Heart right ventricle (tissue), 16 donors: ENCODE data around the gene P2RY1. TPM values are rescaled to one million over a fixed set of nuclear protein-coding genes. Genes with fewer than 3 reads are reported as not detected.

Source experiments
- ATAC-seq, 8 donors: fragments of 200-7000 bp; cut with Tn5 transposase; one replicate each; pipeline ENCODE4 v1.9.1; 2020; ENCODE audit warnings: mild to moderate bottlenecking in 8 of 8, moderate library complexity in 8 of 8, moderate number of reproducible peaks in 1 of 8
- DNase-seq, 2 donors: peaks; one replicate each; pipeline ENCODE4 v3.0.0-alpha.2; 2020
- H3K27ac ChIP-seq, 10 donors: fragments of 200-600 bp; sonication (generic) in 2 of 10; one replicate each; pipeline versions ENCODE4 v1.5.0 to v1.8.0; 2020 to 2022; ENCODE audit warnings: mild to moderate bottlenecking in 3 of 10
- H3K27me3 ChIP-seq, 7 donors: fragments of 200-600 bp; one replicate each; pipeline ENCODE4 v1.8.0; 2021 to 2022; ENCODE audit warnings: mild to moderate bottlenecking in 2 of 7
- H3K36me3 ChIP-seq, 9 donors: fragments of 200-600 bp; sonication (generic) in 1 of 9; one replicate each; pipeline versions ENCODE4 v1.5.0 to v1.8.0; 2020 to 2022; ENCODE audit warnings: mild to moderate bottlenecking in 2 of 9
- H3K4me1 ChIP-seq, 9 donors: fragments of 200-600 bp; sonication (generic) in 1 of 9; one replicate each; pipeline versions ENCODE4 v1.5.0 to v1.8.0; 2020 to 2022; ENCODE audit warnings: mild to moderate bottlenecking in 4 of 9
- H3K4me3 ChIP-seq, 10 donors: fragments of 200-600 bp; sonication (generic) in 2 of 10; one replicate each; pipeline versions ENCODE4 v1.5.0 to v1.8.0; 2020 to 2022; ENCODE audit warnings: mild to moderate bottlenecking in 7 of 10, moderate library complexity in 2 of 10
- H3K9me3 ChIP-seq, 11 donors: fragments of 200-600 bp in 10 of 11; sonication (generic) in 2 of 11; one replicate each; pipeline versions ENCODE4 v1.5.0 to v1.8.0; 2013 to 2022; ENCODE audit warnings: mild to moderate bottlenecking in 2 of 11, control low read depth in 1 of 11, moderate library complexity in 1 of 11
- WGBS, 2 donors: extraction: QIAGEN DNeasy Blood & Tissue Kit; methylation state at CpG; one replicate each; pipeline ENCODE4 v1.1.7; 2013; ENCODE audit warnings: inconsistent platforms in 1 of 2; 5-methylcytosine and 5-hydroxymethylcytosine counted together
- intact Hi-C, 10 donors: fragments of 100-400 bp; cut with DNase I; formaldehyde crosslinking; loops; one replicate each; pipeline versions ENCODE4 v1.11.1 to v1.14.2; 2022
- polyA plus RNA-seq, 2 donors: library from polyadenylated mRNA; stranded (reverse); fragments of 200-250 nt; gene quantifications; one replicate each; pipeline ENCODE4 v1.2.3, GENCODE V29; 2013
- total RNA-seq, 10 donors: library from RNA; stranded (reverse); fragmentation: NEBNext Ultra II Directional in 3 of 10; extraction: Animal tissue kit (Norgen Biotek cat#: 25700) in 3 of 10; gene quantifications; one replicate each; pipeline versions ENCODE4 v1.2.1 to v1.2.4, GENCODE V29; 2021 to 2023
- TF ChIP-seq, protein P1 (sequence below), 9 donors: fragments of 200-600 bp; sonication (generic) in 2 of 9; IDR thresholded peaks; one replicate each; pipeline versions ENCODE4 v1.5.0 to v1.8.0; 2021 to 2022; ENCODE audit warnings: antibody characterized with exemption in 9 of 9, mild to moderate bottlenecking in 5 of 9, moderate library complexity in 1 of 9
- donor health status: Arrhythmogenic right ventricular cardiomyopathy.
- donor health status: ischemic (EF 13 %, LVEDD 7.1; RV severe dilation, severe dysfunction).
- donor health status: healthy with polysubstance abuse.
- donor health status: DM: no; HTN: yes; CAD: no.
- donor health status: DM: no; HTN: no; CAD: no.
- donor health status: ischemic (EF 25% LVEDD 6.9; RV normal size, moderate dysfunction).
- donor health status: ischemic (EF 25% LVEDD 5.7; RV mildly dilated, moderate dysfunction).
- donor health status: healthy.
- donor health status: DM: yes; HTN: yes; CAD: no.
- donor health status: Ischemic cardiomyopathy.
- donor health status: ischemic (EF 35%, LVEDD 5.7; RV mildly dilated, moderate dysfunction).
- donor health status: nonischemic (EF 11% LVEDD 7.7; RV severe dilation, severe dysfunction).
- donor health status: DM: yes; HTN: yes; CAD: no.
- donor health status: PGD.
- donor health status: ischemic (EF 29% LVEDD 5.4; RV normal size, mild dysfunction).
- donor health status: nonischemic (EF 23%, LVEDD 6.1; RV moderate dilation, normal function).

Gene P2RY1
- total and polyA plus RNA-seq, 12 donors: 0.72 to 7.5 (median 4.3) TPM

DNA sequence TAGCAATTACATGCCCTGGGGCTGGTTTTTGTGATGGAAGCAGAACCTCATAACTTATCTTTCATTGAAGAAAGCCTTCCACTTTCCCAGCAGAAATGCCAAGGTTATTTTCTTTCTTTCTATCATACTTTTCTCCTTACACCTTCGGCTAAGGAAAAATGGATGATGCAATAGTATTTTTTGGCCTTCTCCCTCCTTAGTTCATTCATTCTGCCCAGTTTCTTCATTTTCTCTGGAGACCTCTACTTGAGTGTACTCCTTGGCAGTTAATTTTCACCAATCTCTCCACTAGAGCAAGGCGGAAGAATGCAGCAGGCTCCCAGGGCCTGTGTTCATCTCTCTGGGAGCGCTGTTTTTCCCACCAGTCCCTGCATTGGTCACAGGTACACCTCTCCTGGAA is 7.6 kb upstream of the P2RY1 start:
- intact Hi-C loops: no loop called here
- 81 to 93% methylated on average over 3 of the region's 3 CpGs for WGBS, 2 donors

DNA sequence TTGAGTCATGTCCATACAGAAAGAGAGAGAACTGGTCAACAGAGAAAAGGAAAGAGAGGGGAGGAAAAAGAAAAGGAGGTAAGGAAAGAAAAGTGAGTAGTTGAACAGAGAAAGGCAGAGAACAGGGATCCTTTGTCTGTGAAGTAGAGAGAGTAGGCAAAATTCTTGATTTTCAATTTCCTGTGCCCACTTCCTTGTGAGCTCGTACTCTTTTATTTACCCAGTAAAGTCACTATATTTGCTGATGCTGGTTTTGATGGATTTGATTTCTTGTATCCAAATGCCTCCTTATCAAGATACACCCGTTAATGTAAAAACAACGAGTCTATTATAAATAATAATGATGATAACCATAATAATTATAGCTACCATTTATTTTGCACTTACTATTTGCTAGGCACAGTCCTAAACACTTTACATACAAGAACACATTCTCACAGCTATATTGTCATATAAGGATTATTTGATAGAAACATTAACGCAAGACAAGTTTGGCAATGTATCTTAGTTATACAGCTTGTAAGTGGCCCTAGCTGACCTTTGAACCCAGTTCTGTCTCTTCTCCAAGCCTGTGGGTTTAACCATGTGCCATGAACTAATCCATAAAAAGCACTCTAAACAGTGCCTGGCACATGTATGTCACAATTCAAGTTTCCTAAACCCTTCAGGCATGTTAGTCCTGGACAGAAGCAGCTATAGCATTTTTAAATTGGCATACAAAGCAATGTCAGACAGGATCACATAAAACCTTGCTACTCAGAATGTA is 6.7 kb upstream of the P2RY1 start:
- ATAC-seq (no peak), DNase-seq (no peak)
- TF ChIP-seq, protein P1, sequence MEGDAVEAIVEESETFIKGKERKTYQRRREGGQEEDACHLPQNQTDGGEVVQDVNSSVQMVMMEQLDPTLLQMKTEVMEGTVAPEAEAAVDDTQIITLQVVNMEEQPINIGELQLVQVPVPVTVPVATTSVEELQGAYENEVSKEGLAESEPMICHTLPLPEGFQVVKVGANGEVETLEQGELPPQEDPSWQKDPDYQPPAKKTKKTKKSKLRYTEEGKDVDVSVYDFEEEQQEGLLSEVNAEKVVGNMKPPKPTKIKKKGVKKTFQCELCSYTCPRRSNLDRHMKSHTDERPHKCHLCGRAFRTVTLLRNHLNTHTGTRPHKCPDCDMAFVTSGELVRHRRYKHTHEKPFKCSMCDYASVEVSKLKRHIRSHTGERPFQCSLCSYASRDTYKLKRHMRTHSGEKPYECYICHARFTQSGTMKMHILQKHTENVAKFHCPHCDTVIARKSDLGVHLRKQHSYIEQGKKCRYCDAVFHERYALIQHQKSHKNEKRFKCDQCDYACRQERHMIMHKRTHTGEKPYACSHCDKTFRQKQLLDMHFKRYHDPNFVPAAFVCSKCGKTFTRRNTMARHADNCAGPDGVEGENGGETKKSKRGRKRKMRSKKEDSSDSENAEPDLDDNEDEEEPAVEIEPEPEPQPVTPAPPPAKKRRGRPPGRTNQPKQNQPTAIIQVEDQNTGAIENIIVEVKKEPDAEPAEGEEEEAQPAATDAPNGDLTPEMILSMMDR (IDR thresholded peaks at IDR 0.05): no peak
- Histone ChIP-seq H3K27me3 (no peaks in the 10 kb centered on the region), H3K4me3 (no peak overlapping the region), H3K36me3 (no peaks in the 10 kb centered on the region), H3K9me3 (no peaks in the 10 kb centered on the region), H3K27ac (no peak overlapping the region), H3K4me1 (peaks cover 0 to 14% (median 0%) of the 10 kb centered on the region in 9 donors)
- 92 to 94% methylated on average over 4 of the region's 4 CpGs for WGBS, 2 donors
- intact Hi-C loops: no loop called here

More for the DNA sequence above, 7.6 kb upstream of the P2RY1 start:
- DNase-seq (no peak), ATAC-seq (peak in 1 of 8 donors; percentile 52)
- Histone ChIP-seq H3K4me3 (no peak overlapping the region), H3K4me1 (peaks cover 0 to 16% (median 0%) of the 10 kb centered on the region in 9 donors), H3K27me3 (no peaks in the 10 kb centered on the region), H3K36me3 (no peaks in the 10 kb centered on the region), H3K9me3 (no peaks in the 10 kb centered on the region), H3K27ac (no peak overlapping the region)
- TF ChIP-seq, protein P1 (IDR thresholded peaks at IDR 0.05): no peak

DNA sequence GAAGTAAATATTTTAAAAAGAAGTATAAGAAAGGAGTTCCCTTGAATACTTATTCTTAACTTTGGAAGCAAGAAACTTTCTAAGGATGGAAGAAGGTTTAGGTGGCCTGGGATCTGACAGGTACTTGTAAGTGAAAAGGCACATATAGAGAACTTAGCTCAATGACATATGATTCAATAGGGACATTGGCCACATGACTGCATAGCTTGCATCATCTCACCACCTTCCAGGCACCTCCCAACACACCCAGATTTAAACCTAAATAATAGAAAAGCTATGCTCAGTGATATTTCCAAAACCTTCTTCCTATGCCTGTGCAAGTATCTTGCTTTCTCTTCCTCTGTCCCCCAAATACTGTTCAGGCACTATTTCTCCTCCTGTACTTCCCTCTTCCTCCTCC is 4.7 kb upstream of the P2RY1 start:
- TF ChIP-seq, protein P1 (IDR thresholded peaks at IDR 0.05): no peak
- ATAC-seq (no peak), DNase-seq (no peak)
- Histone ChIP-seq H3K27ac (no peak overlapping the region), H3K36me3 (no peaks in the 10 kb centered on the region), H3K4me1 (peaks cover 0 to 11% (median 4%) of the 10 kb centered on the region in 9 donors), H3K27me3 (peaks cover 0 to 5% (median 0%) of the 10 kb centered on the region in 7 donors), H3K4me3 (no peak overlapping the region), H3K9me3 (no peaks in the 10 kb centered on the region)
- intact Hi-C loops: loop anchor here in 1 of 10 donors (10.0 kb wide), 1 partner anchor 325 kb away; no protein-coding TSS in a partner anchor

DNA sequence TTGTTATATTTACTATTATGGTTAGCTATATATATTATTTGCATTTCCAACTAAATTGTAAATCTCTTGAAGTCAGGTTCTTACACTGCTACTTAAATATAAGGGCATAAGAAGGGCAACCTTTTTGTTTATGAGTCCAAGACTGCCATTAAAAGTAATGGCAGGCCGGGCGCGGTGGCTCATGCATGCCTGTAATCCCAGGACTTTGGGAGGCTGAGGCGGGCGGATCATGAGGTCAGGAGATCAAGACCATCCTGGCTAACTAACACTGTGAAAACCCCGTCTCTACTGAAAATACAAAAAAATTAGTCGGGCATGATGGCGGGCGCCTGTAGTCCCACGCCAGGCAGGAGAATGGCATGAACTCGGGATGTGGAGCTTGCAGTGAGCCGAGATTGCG is 2.9 kb upstream of the P2RY1 start:
- Histone ChIP-seq H3K9me3 (no peaks in the 10 kb centered on the region), H3K27me3 (peaks cover 0 to 5% (median 0%) of the 10 kb centered on the region in 7 donors), H3K4me1 (peaks cover 0 to 23% (median 11%) of the 10 kb centered on the region in 9 donors), H3K36me3 (no peaks in the 10 kb centered on the region), H3K4me3 (no peak overlapping the region), H3K27ac (no peak overlapping the region)
- WGBS, 2 donors: 97 to 98% methylated on average over 13 of the region's 13 CpGs
- no peak for ATAC-seq
- TF ChIP-seq, protein P1 (IDR thresholded peaks at IDR 0.05): no peak
- intact Hi-C loops: loop anchor here in 1 of 10 donors (10.0 kb wide), 1 partner anchor 327 kb away; no protein-coding TSS in a partner anchor
- DNase-seq: no peak
